ENCODE data around the gene LECT2. TPM values are rescaled to one million over a fixed set of nuclear protein-coding genes. Genes with fewer than 3 reads are reported as not detected.

The LECT2 gene
- total RNA-seq, result not detected in 2 replicates

DNA sequence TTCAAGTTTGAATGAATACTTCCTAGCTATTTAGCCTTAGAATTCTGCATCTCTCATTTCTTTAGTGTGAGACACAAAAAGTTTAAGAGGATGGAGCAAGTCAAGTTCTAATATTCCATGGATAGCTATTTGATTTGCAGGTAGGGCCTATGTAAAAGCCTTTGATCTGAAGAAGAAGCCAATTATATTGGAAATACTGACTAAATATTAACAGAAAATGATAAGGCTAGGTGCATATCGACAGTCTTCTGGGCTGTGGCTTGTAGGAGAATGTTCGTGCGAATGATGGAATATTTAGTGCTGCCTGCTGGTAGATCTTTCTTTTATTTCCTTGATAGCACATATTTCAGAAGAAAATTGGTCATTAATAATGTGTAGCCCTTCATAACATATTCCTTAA, at the start of gene LECT2:
Gene LECT2 (minus strand): TSS at position 85 of the 400 bp plus-strand sequence. CDS start 150 bp downstream, outside the sequence.

Other genes with a start within 250 kb of the LECT2 start
- not detected in 2 replicates for gene SLC25A48, start 120.3 kb downstream of the LECT2 start, total RNA-seq
- not detected in 2 replicates for gene IL9, start 59.1 kb downstream of the LECT2 start, total RNA-seq
- gene TGFBI, start 74.0 kb upstream of the LECT2 start, total RNA-seq, result 7.6 and 22.9 TPM in 2 replicates
- 52.6 and 68.3 TPM in 2 replicates for gene SMAD5, start 177.9 kb upstream of the LECT2 start, total RNA-seq
- gene SMIM32, start 238.2 kb upstream of the LECT2 start, total RNA-seq, result not detected in 2 replicates